HepG2 (cell line): ENCODE data around the gene C11orf71. TPM values are rescaled to one million over a fixed set of nuclear protein-coding genes. Genes with fewer than 3 reads are reported as not detected.

Experiments used
- ATAC-seq: fragments of 200-7000 bp; cut with Tn5 transposase; 3 replicates; pipeline ENCODE4 v1.9.1; 2020; ENCODE audit warnings: mild to moderate bottlenecking, moderate library complexity
- BruUV-seq: library from RNA; stranded (reverse); fragments of 400-500 nt; replicated peaks from 2 replicates; lab custom pipeline; 2021; lab: Mats Ljungman, UMichigan
- CTCF ChIA-PET: fragments of 300-600 bp; formaldehyde crosslinking; extraction: SDS; loops from one replicate; lab custom pipeline; 2021; ENCODE audit warnings: low total read pairs, inconsistent platforms, low intra/inter-chr PET ratio; lab: Yijun Ruan, JAX
- POLR2A ChIA-PET: fragments of 350-600 bp; sonication (Branson Sonifier 250); formaldehyde crosslinking; loops from one replicate; lab custom pipeline; 2020; ENCODE audit warnings: antibody characterized with exemption, inconsistent platforms; lab: Yijun Ruan, JAX
- DNase-seq: peaks from one replicate; pipeline ENCODE4 v3.0.0-alpha.2; 2015; ENCODE audit warnings: low spot score
- FAIRE-seq: peaks from 3 replicates; lab custom pipeline; 2011; peaks lifted over from hg19 to GRCh38; lab: Jason Lieb, UNC
- H2AFZ ChIP-seq: one replicate; pipeline ENCODE4 v1.6.1; 2011; ENCODE audit warnings: low read length, inconsistent platforms
- H3K27ac ChIP-seq: fragments of 300-600 bp; 3 replicates; pipeline ENCODE4 v1.8.0; 2011; ENCODE audit warnings: mixed run types, mild to moderate bottlenecking, mixed read lengths, low read length, inconsistent platforms; ENCODE audit not compliant: insufficient read depth; ENCODE audit errors: extremely low read length
- H3K27me3 ChIP-seq, 2 experiments: fragments of 200-600 bp in 1 of 2; 2 replicates in 1 of 2; 3 replicates in 1 of 2; pipeline versions ENCODE4 v1.6.0 to v1.8.0; 2011; ENCODE audit warnings: low read length in 2 of 2, mild to moderate bottlenecking in 2 of 2, moderate library complexity in 2 of 2, inconsistent platforms in 1 of 2; ENCODE audit not compliant: insufficient read depth in 2 of 2, control insufficient read depth in 1 of 2
- H3K36me3 ChIP-seq, 2 experiments: fragments of 200-600 bp in 1 of 2; replicated peaks in 1 of 2; 2 replicates in 1 of 2; 3 replicates in 1 of 2; pipeline versions ENCODE4 v1.5.1 to v1.8.0; 2011; ENCODE audit warnings: low read length in 2 of 2, inconsistent platforms in 1 of 2; ENCODE audit not compliant: insufficient read depth in 2 of 2, control insufficient read depth in 1 of 2
- H3K4me1 ChIP-seq: 2 replicates; pipeline ENCODE4 v1.5.1; 2012; ENCODE audit warnings: low read length, inconsistent platforms; ENCODE audit not compliant: insufficient read depth
- H3K4me2 ChIP-seq: 2 replicates; pipeline ENCODE4 v1.6.0; 2011; ENCODE audit warnings: low read depth, low read length, inconsistent platforms
- H3K4me3 ChIP-seq, 3 experiments: fragments of 200-600 bp in 1 of 3; sonication (generic), shearing (Covaris generic) in 1 of 3; replicated peaks in 1 of 3; 2 replicates each; pipeline ENCODE4 v1.5.1; 2011 to 2016; ENCODE audit warnings: low read length in 3 of 3, inconsistent platforms in 2 of 3, low read depth in 2 of 3, mild to moderate bottlenecking in 2 of 3, control low read depth in 1 of 3, mixed read lengths in 1 of 3; ENCODE audit not compliant: insufficient read depth in 1 of 3
- H3K79me2 ChIP-seq: one replicate; pipeline ENCODE4 v1.6.1; 2011; ENCODE audit warnings: low read length, inconsistent platforms; ENCODE audit not compliant: insufficient read depth
- H3K9ac ChIP-seq: 2 replicates; pipeline ENCODE4 v1.6.0; 2011; ENCODE audit warnings: mild to moderate bottlenecking, low read depth, low read length, inconsistent platforms; ENCODE audit not compliant: insufficient read depth
- H3K9me3 ChIP-seq: 2 replicates; pipeline ENCODE4 v1.5.1; 2012; ENCODE audit warnings: mild to moderate bottlenecking, low read length
- H4K20me1 ChIP-seq: 2 replicates; pipeline ENCODE4 v1.6.0; 2011; ENCODE audit warnings: inconsistent platforms, mild to moderate bottlenecking, low read length, moderate library complexity; ENCODE audit not compliant: insufficient read depth
- CEBPB ChIP-seq: IDR thresholded peaks from 2 replicates; pipeline ENCODE4 v1.6.1; 2011; ENCODE audit warnings: low read depth, low read length, improper control_type of control experiment, borderline replicate concordance
- NPAS2 ChIP-seq: sonication (generic); formaldehyde crosslinking; IDR thresholded peaks from 2 replicates; pipeline ENCODE4 v1.8.0; 2022; ENCODE audit warnings: mild to moderate bottlenecking, missing genetic modification reagents, borderline replicate concordance
- NR0B2 ChIP-seq: sonication (generic); formaldehyde crosslinking; IDR thresholded peaks from 2 replicates; pipeline ENCODE4 v1.4.0; 2020; ENCODE audit warnings: mild to moderate bottlenecking, missing genetic modification reagents
- NRL ChIP-seq: sonication (generic); formaldehyde crosslinking; IDR thresholded peaks from 2 replicates; pipeline ENCODE4 v1.5.0; 2020; ENCODE audit warnings: missing genetic modification reagents, mild to moderate bottlenecking, moderate library complexity, borderline replicate concordance
- TOE1 ChIP-seq: sonication (generic); formaldehyde crosslinking; IDR thresholded peaks from 2 replicates; pipeline ENCODE4 v1.4.0; 2020; ENCODE audit warnings: mild to moderate bottlenecking, missing genetic modification reagents
- ZFP41 ChIP-seq: sonication (generic); formaldehyde crosslinking; IDR thresholded peaks from 2 replicates; pipeline ENCODE4 v1.4.0; 2020; ENCODE audit warnings: mild to moderate bottlenecking, missing genetic modification reagents, borderline replicate concordance
- ZNF160 ChIP-seq: sonication (generic); formaldehyde crosslinking; IDR thresholded peaks from 2 replicates; pipeline ENCODE4 v1.8.0; 2022; ENCODE audit warnings: mild to moderate bottlenecking, inconsistent platforms, missing genetic modification reagents
- ZNF614 ChIP-seq: IDR thresholded peaks from 2 replicates; pipeline ENCODE4 v1.6.1; 2018; ENCODE audit warnings: missing biosample characterization, missing genetic modification reagents, inconsistent platforms, borderline replicate concordance
- WGBS: methylation state at CpG from one replicate; pipeline ENCODE4 v1.1.6; 2017; ENCODE audit warnings: low lambda C conversion rate; 5-methylcytosine and 5-hydroxymethylcytosine counted together
- in situ Hi-C: cut with HindIII; loops from 2 replicates; pipeline ENCODE4 v1.10.0; 2017; ENCODE audit warnings: low pct_unique_long_range_greater_than_20kb; ENCODE audit not compliant: extremely low pct_ligation_motif_present
- intact Hi-C: fragments of 100-400 bp; cut with micrococcal nuclease; formaldehyde crosslinking; loops from one replicate; pipeline ENCODE4 v1.10.0; 2022; ENCODE audit not compliant: unreplicated experiment
- polyA plus RNA-seq, 8 experiments: library from polyadenylated mRNA; depleted of rRNA in 3 of 8; stranded (reverse) in 7 of 8; unstranded in 1 of 8; fragments of >200 nt; fragmentation: Illumina TruSeq in 4 of 8; extraction: Trizol in 4 of 8; gene quantifications; 2 replicates each; pipeline versions ENCODE4 v1.2.1 to v1.2.3, GENCODE V29; 2011 to 2016; ENCODE audit warnings: low read depth in 4 of 8, missing spikeins in 1 of 8, mixed read lengths in 1 of 8; ENCODE audit not compliant: insufficient read depth in 1 of 8
- total RNA-seq, 5 experiments: library from RNA; depleted of rRNA; stranded (reverse); fragments of >200 nt; fragmentation: Illumina TruSeq; extraction: Trizol; gene quantifications; 2 replicates each; pipeline ENCODE4 v1.2.3, GENCODE V29; 2016; ENCODE audit warnings: low read depth in 1 of 5

Gene C11orf71
- total and polyA plus RNA-seq, 2 of the 13 experiments (the other 11 are each of a cell fraction or from before 2014, with no cell fraction given) = 7.1 to 7.8 TPM

GRCh38 chr11:114438303-114438702 is 38.0 kb upstream of the C11orf71 start (continued):
- TF ChIP-seq NPAS2 (CRISPR knock-in tag) = no peak
- TF ChIP-seq NRL (CRISPR knock-in tag) = no peak
- no peak for TF ChIP-seq TOE1 (CRISPR knock-in tag)
- no peak for TF ChIP-seq ZFP41 (CRISPR knock-in tag)
- no peak for TF ChIP-seq ZNF614 (CRISPR knock-in tag)

- Histone ChIP-seq H3K4me3 (no peak overlapping the region), H3K9me3 (no peaks in the 10 kb centered on the region), H3K4me2 (no peak overlapping the region), H3K9ac (no peak overlapping the region), H3K36me3 (no peaks in the 10 kb centered on the region), H3K4me1 (no peaks in the 10 kb centered on the region; the same call in 1 of the 2 replicates), H4K20me1 (no peaks in the 10 kb centered on the region), H3K79me2 (no peaks in the 10 kb centered on the region), H2AFZ (no peak overlapping the region), H3K27me3 (no peaks in the 10 kb centered on the region), H3K27ac (no peak overlapping the region)
- intact Hi-C loops (no loop called here), in situ Hi-C loops (no loop called here)
- DNase-seq = no peak
- ChIA-PET POLR2A (no interaction called here), CTCF (no interaction called here)
- no peak for FAIRE-seq
- no peak for ATAC-seq
- 65% methylated on average over 4 of the region's 4 CpGs for WGBS
- no peak for TF ChIP-seq NR0B2 (CRISPR knock-in tag)
- no TSS peak for BruUV-seq
Observed at GRCh38 chr11:114433376-114433775, 33.1 kb upstream of the C11orf71 start.

- in situ Hi-C loops (no loop called here), intact Hi-C loops (no loop called here)
- POLR2A ChIA-PET = no interaction called here
Observed at GRCh38 chr11:114432893-114433292, 32.6 kb upstream of the C11orf71 start.

More at GRCh38 chr11:114432893-114433292, 32.6 kb upstream of the C11orf71 start:
- no peaks in the 10 kb centered on the region for H3K9me3 ChIP-seq
- no peak for ATAC-seq
- H3K27me3 ChIP-seq = no peaks in the 10 kb centered on the region
- H3K36me3 ChIP-seq = no peaks in the 10 kb centered on the region
- no peak overlapping the region for H3K27ac ChIP-seq
- no peak for FAIRE-seq
- CTCF ChIA-PET = no interaction called here
- DNase-seq = no peak
- no TSS peak for BruUV-seq
- H2AFZ ChIP-seq = no peak overlapping the region
- H3K4me2 ChIP-seq = no peak overlapping the region
- no peaks in the 10 kb centered on the region for H3K79me2 ChIP-seq
- TF ChIP-seq ZNF160 (CRISPR knock-in tag) (no peak), CEBPB (peak; percentile 40; the same call in 1 of the 2 replicates)
- H3K4me1 ChIP-seq = no peaks in the 10 kb centered on the region
- H3K4me3 ChIP-seq = no peak overlapping the region
- 70% methylated on average over 3 of the region's 3 CpGs for WGBS
- no peaks in the 10 kb centered on the region for H4K20me1 ChIP-seq
- H3K9ac ChIP-seq = no peak overlapping the region
